Mucosa of rectum (tissue), 2 donors: ENCODE data around the gene DNAH6.
"Not testable (repeated sequence)": the region's sequence is repeated elsewhere in the genome, so short reads cannot be mapped to it uniquely, and the experiment has no call there.

Experiments used
- H3K27ac ChIP-seq, 2 donors: one replicate each; pipeline ENCODE4 v1.7.0; 2013; ENCODE audit warnings: inconsistent platforms in 2 of 2, low read depth in 2 of 2, low read length in 2 of 2
- H3K27me3 ChIP-seq, 2 donors: one replicate each; pipeline ENCODE4 v1.7.0; 2013; ENCODE audit warnings: low read length in 2 of 2; ENCODE audit not compliant: control insufficient read depth in 2 of 2, insufficient read depth in 2 of 2
- H3K36me3 ChIP-seq, 2 donors: one replicate each; pipeline ENCODE4 v1.7.0; 2013; ENCODE audit warnings: low read length in 2 of 2; ENCODE audit not compliant: control insufficient read depth in 2 of 2, insufficient read depth in 2 of 2
- H3K4me1 ChIP-seq, 2 donors: one replicate each; pipeline ENCODE4 v1.7.0; 2013; ENCODE audit warnings: low read length in 2 of 2, mild to moderate bottlenecking in 1 of 2; ENCODE audit not compliant: control insufficient read depth in 2 of 2, insufficient read depth in 2 of 2
- H3K4me3 ChIP-seq, 2 donors: one replicate each; pipeline ENCODE4 v1.7.0; 2013; ENCODE audit warnings: low read length in 2 of 2
- H3K9ac ChIP-seq, 2 donors: one replicate each; pipeline ENCODE4 v1.7.0; 2013; ENCODE audit warnings: low read length in 2 of 2, low read depth in 1 of 2, mild to moderate bottlenecking in 1 of 2
- H3K9me3 ChIP-seq, 2 donors: one replicate each; pipeline ENCODE4 v1.7.0; 2013; ENCODE audit warnings: low read length in 2 of 2; ENCODE audit not compliant: control insufficient read depth in 2 of 2
- donor health status: healthy.
- donor health status: Normal muscosa, but diverticular disease.

The DNAH6 gene

GRCh38 chr2:84545005-84545404 lies 28.7 kb downstream of the DNAH6 start:
- Histone ChIP-seq H3K9me3 (no peaks in the 10 kb centered on the region), H3K36me3 (no peaks in the 10 kb centered on the region), H3K9ac (no peak overlapping the region), H3K27me3 (no peaks in the 10 kb centered on the region), H3K27ac (no peak overlapping the region), H3K4me1 (no peaks in the 10 kb centered on the region), H3K4me3 (no peak overlapping the region)

GRCh38 chr2:84546551-84546950 lies 30.3 kb downstream of the DNAH6 start:
- Histone ChIP-seq H3K9ac (no peak overlapping the region), H3K36me3 (no peaks in the 10 kb centered on the region), H3K27ac (no peak overlapping the region), H3K27me3 (no peaks in the 10 kb centered on the region), H3K4me3 (no peak overlapping the region), H3K9me3 (no peaks in the 10 kb centered on the region), H3K4me1 (no peaks in the 10 kb centered on the region)

GRCh38 chr2:84548303-84548702 lies 32.0 kb downstream of the DNAH6 start:
- no peaks in the 10 kb centered on the region for H3K36me3 ChIP-seq
- no peak overlapping the region for H3K4me3 ChIP-seq
- H3K4me1 ChIP-seq: no peaks in the 10 kb centered on the region
- H3K9ac ChIP-seq: no peak overlapping the region
- H3K9me3 ChIP-seq: no peaks in the 10 kb centered on the region
- no peaks in the 10 kb centered on the region for H3K27me3 ChIP-seq
- H3K27ac ChIP-seq: no peak overlapping the region

DNA sequence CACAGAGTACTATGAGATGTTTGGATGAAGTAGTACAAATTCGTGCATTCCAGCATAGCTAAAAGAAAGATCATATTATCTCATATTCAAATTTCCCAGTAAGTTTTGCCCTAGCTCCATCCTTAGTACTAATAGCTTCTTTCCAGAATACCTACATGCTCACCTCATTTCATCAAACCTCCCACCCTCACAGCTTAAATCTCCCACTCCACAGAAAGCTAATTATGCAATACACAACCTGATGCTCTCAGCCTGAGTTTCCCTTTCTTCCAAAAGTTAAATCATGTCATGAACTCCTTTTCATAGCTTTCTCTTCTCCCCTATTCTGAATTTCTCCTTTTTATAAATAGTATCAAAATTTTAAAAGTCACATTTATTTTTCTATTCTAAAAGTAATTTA lies 34.6 kb downstream of the DNAH6 start:
- no peak overlapping the region for H3K4me3 ChIP-seq
- H3K4me1 ChIP-seq: no peaks in the 10 kb centered on the region
- H3K9ac ChIP-seq: no peak overlapping the region
- no peaks in the 10 kb centered on the region for H3K9me3 ChIP-seq
- no peaks in the 10 kb centered on the region for H3K27me3 ChIP-seq
- no peaks in the 10 kb centered on the region for H3K36me3 ChIP-seq
- H3K27ac ChIP-seq: no peak overlapping the region

DNA sequence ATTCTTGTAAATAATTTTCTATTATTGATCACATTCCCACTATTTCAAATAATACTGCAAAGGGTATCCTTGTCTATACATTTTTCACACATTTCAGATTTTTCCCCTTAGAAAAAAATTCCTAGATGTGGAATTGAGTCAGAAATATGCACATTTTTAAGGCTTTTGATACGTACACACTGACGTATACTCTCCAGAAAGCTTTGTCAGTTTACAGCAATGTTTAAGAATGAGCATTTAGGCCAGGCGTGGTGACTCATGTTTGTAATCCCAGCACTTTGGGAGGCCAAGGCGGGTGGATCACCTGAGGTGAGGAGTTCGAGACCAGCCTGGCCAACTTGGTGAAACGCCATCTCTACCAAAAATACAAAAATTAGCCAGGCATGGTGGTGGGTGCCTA lies 35.2 kb downstream of the DNAH6 start:
- not testable (repeated sequence) for H3K36me3 ChIP-seq, H3K9me3 ChIP-seq, H3K4me1 ChIP-seq, H3K27me3 ChIP-seq, H3K9ac ChIP-seq, H3K4me3 ChIP-seq, H3K27ac ChIP-seq

DNA sequence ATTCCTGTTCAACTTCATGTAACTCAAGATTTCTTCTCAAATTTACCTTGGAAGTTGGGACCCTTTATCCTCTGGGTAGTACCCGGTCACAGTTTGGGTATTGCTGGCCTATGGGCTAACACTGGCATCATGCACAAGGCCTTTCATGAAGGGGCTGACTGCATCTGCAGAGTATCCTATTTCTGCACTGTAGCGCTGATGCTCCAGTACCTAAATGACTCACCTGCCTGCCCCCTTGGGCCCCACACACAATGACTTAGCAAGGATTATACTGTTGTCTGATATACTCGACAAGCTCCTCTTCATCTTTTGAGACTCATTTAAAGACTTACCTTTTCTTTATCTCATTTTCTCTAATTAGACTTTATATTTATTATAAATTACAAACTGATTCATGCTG lies 39.9 kb downstream of the DNAH6 start:
- no peaks in the 10 kb centered on the region for H3K36me3 ChIP-seq
- no peak overlapping the region for H3K9ac ChIP-seq
- no peaks in the 10 kb centered on the region for H3K9me3 ChIP-seq

DNA sequence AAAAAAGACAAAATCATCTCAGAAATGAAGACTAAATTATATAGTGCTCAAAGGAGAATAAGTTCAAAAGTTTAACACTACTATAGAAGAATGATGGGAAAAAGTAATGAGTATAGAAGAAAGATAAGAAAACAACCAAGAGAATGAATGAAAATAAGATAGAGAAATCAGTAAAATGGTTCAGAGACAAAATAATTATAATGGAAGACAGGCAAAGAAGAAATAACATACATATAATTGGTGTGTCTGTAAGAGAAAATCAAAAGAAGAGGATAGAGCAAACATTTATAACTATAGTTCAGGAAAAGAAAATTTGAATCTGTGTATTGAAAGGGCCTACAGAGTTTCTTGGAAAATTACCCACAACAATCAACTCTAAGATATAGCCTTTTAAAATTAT lies 43.5 kb downstream of the DNAH6 start:
- Histone ChIP-seq H3K36me3 (no peaks in the 10 kb centered on the region), H3K4me1 (no peaks in the 10 kb centered on the region), H3K9me3 (no peaks in the 10 kb centered on the region), H3K27ac (no peak overlapping the region), H3K4me3 (no peak overlapping the region), H3K27me3 (no peaks in the 10 kb centered on the region), H3K9ac (no peak overlapping the region)

More for the DNA sequence above, 39.9 kb downstream of the DNAH6 start:
- Histone ChIP-seq H3K27ac (no peak overlapping the region), H3K4me1 (no peaks in the 10 kb centered on the region), H3K27me3 (no peaks in the 10 kb centered on the region), H3K4me3 (no peak overlapping the region)

- Histone ChIP-seq H3K4me3 (no peak overlapping the region), H3K27me3 (no peaks in the 10 kb centered on the region), H3K4me1 (no peaks in the 10 kb centered on the region), H3K36me3 (no peaks in the 10 kb centered on the region), H3K27ac (no peak overlapping the region), H3K9ac (no peak overlapping the region), H3K9me3 (no peaks in the 10 kb centered on the region)
Observed at GRCh38 chr2:84579661-84580060, 63.4 kb downstream of the DNAH6 start.

GRCh38 chr2:84603911-84604310 lies 87.6 kb downstream of the DNAH6 start:
- Histone ChIP-seq H3K27me3 (no peaks in the 10 kb centered on the region), H3K27ac (no peak overlapping the region), H3K36me3 (no peaks in the 10 kb centered on the region), H3K4me3 (no peak overlapping the region), H3K4me1 (no peaks in the 10 kb centered on the region), H3K9ac (no peak overlapping the region), H3K9me3 (no peaks in the 10 kb centered on the region)

GRCh38 chr2:84613082-84613481 lies 96.8 kb downstream of the DNAH6 start:
- no peaks in the 10 kb centered on the region for H3K36me3 ChIP-seq
- H3K27ac ChIP-seq: no peak overlapping the region
- H3K4me3 ChIP-seq: no peak overlapping the region
- no peaks in the 10 kb centered on the region for H3K27me3 ChIP-seq
- no peak overlapping the region for H3K9ac ChIP-seq
- no peaks in the 10 kb centered on the region for H3K4me1 ChIP-seq
- H3K9me3 ChIP-seq: no peaks in the 10 kb centered on the region

GRCh38 chr2:84619794-84620371 lies 103.6 kb downstream of the DNAH6 start:
- H3K9ac ChIP-seq: no peak overlapping the region

More at GRCh38 chr2:84619794-84620371, 103.6 kb downstream of the DNAH6 start:
- Histone ChIP-seq H3K27me3 (no peaks in the 10 kb centered on the region), H3K9me3 (peaks cover 0 to 2% of the 10 kb centered on the region in 2 donors), H3K27ac (no peak overlapping the region), H3K36me3 (no peaks in the 10 kb centered on the region), H3K4me1 (no peaks in the 10 kb centered on the region), H3K4me3 (no peak overlapping the region)
